SK-N-SH (cell line): ENCODE results near the gene AGK. TPM values are rescaled to one million over a fixed set of nuclear protein-coding genes. Genes with fewer than 3 reads are reported as not detected.
"Not testable (repeated sequence)": the region's sequence is repeated elsewhere in the genome, so short reads cannot be mapped to it uniquely, and the experiment has no call there.

Experiments
- CTCF ChIA-PET: fragments of 300-600, 350-600 bp; formaldehyde crosslinking; extraction: SDS; loops from one replicate; lab custom pipeline; 2021; lab: Yijun Ruan, JAX
- POLR2A ChIA-PET: fragments of 350-600 bp; sonication (Branson Sonifier 250); formaldehyde crosslinking; extraction: SDS; loops from one replicate; lab custom pipeline; 2020; ENCODE audit warnings: antibody characterized with exemption, inconsistent platforms; lab: Yijun Ruan, JAX
- DNase-seq: peaks from one replicate; pipeline ENCODE4 v3.0.0; 2012
- H2AFZ ChIP-seq: fragments of 200-600 bp; sonication (generic); 2 replicates; pipeline ENCODE4 v1.8.1; 2016; ENCODE audit warnings: antibody characterized with exemption, mild to moderate bottlenecking, low read depth
- H3F3A ChIP-seq: fragments of 200-600 bp; sonication (generic); replicated peaks from 2 replicates; pipeline ENCODE3; 2016; ENCODE audit warnings: antibody characterized with exemption, mild to moderate bottlenecking; ENCODE audit not compliant: insufficient read depth
- H3K27ac ChIP-seq, 2 experiments: fragments of 200-500 bp in 1 of 2; fragments of 200-600 bp in 1 of 2; sonication (Bioruptor generic) in 1 of 2; sonication (generic), shearing (Covaris generic) in 1 of 2; 2 replicates each; pipeline versions ENCODE4 v1.5.1 to v1.6.1; 2014 to 2016; ENCODE audit warnings: low read depth in 2 of 2, inconsistent platforms in 1 of 2, low read length in 1 of 2, mild to moderate bottlenecking in 1 of 2, mixed read lengths in 1 of 2
- H3K27me3 ChIP-seq: fragments of 200-600 bp; sonication (generic), shearing (Covaris generic); 2 replicates; pipeline ENCODE4 v1.6.1; 2016; ENCODE audit warnings: mixed run types; ENCODE audit not compliant: insufficient read depth
- H3K36me3 ChIP-seq, 2 experiments: fragments of 200-500 bp in 1 of 2; fragments of 200-600 bp in 1 of 2; sonication (Bioruptor generic) in 1 of 2; sonication (generic) in 1 of 2; replicated peaks in 1 of 2; 2 replicates each; pipeline versions ENCODE3 to v1.5.1; 2014 to 2016; ENCODE audit warnings: low read length in 1 of 2, mild to moderate bottlenecking in 1 of 2; ENCODE audit not compliant: insufficient read depth in 2 of 2, control insufficient read depth in 1 of 2
- H3K4me1 ChIP-seq, 2 experiments: fragments of 200-500 bp in 1 of 2; fragments of 200-600 bp in 1 of 2; sonication (Bioruptor generic) in 1 of 2; sonication (generic), shearing (Covaris generic) in 1 of 2; 2 replicates each; pipeline versions ENCODE4 v1.5.1 to v1.6.1; 2014 to 2016; ENCODE audit warnings: low read depth in 1 of 2, low read length in 1 of 2, mixed run types in 1 of 2; ENCODE audit not compliant: insufficient read depth in 2 of 2, control insufficient read depth in 1 of 2
- H3K4me2 ChIP-seq: fragments of 200-600 bp; sonication (generic), shearing (Covaris generic); 2 replicates; pipeline ENCODE4 v1.6.1; 2017; ENCODE audit warnings: mixed run types
- H3K4me3 ChIP-seq, 2 experiments: fragments of 200-500 bp in 1 of 2; fragments of 200-600 bp in 1 of 2; sonication (Bioruptor generic) in 1 of 2; sonication (generic), shearing (Covaris generic) in 1 of 2; 2 replicates each; pipeline versions ENCODE4 v1.5.1 to v1.8.1; 2014 to 2016; ENCODE audit warnings: low read depth in 2 of 2, inconsistent platforms in 1 of 2, low read length in 1 of 2, mild to moderate bottlenecking in 1 of 2, mixed read lengths in 1 of 2, moderate library complexity in 1 of 2
- H3K79me2 ChIP-seq: fragments of 200-600 bp; sonication (generic); 2 replicates; pipeline ENCODE4 v1.8.1; 2017; ENCODE audit warnings: mild to moderate bottlenecking; ENCODE audit not compliant: insufficient read depth
- H3K9ac ChIP-seq: fragments of 200-600 bp; sonication (generic); 2 replicates; pipeline ENCODE4 v1.6.1; 2017; ENCODE audit warnings: mixed run types
- H3K9me2 ChIP-seq: fragments of 200-600 bp; sonication (generic); 2 replicates; pipeline ENCODE4 v1.6.1; 2017; ENCODE audit warnings: mixed run types
- H3K9me3 ChIP-seq: fragments of 200-600 bp; sonication (generic); 2 replicates; pipeline ENCODE4 v1.6.1; 2017; ENCODE audit warnings: mixed run types, mild to moderate bottlenecking, moderate library complexity
- H4K20me1 ChIP-seq: fragments of 200-600 bp; sonication (generic); 2 replicates; pipeline ENCODE4 v1.6.1; 2017; ENCODE audit warnings: mild to moderate bottlenecking, mixed run types; ENCODE audit not compliant: insufficient read depth
- CHD2 ChIP-seq: fragments of 150-350 bp; IDR thresholded peaks from 2 replicates; pipeline ENCODE4 v1.6.1; 2018; ENCODE audit warnings: low read length; ENCODE audit not compliant: partially characterized antibody
- FOSL2 ChIP-seq: IDR thresholded peaks from 2 replicates; pipeline ENCODE4 v1.4.0; 2012; ENCODE audit warnings: low read depth, mild to moderate bottlenecking, moderate library complexity, borderline replicate concordance
- FOXJ3 ChIP-seq: sonication (generic); formaldehyde crosslinking; IDR thresholded peaks from 2 replicates; pipeline ENCODE4 v1.5.1; 2020; ENCODE audit warnings: mild to moderate bottlenecking, missing genetic modification reagents
- MEF2A ChIP-seq: IDR thresholded peaks from 2 replicates; pipeline ENCODE4 v1.4.0; 2012; ENCODE audit warnings: low read depth, borderline replicate concordance
- NRF1 ChIP-seq: IDR thresholded peaks from 2 replicates; pipeline ENCODE4 v1.6.1; 2012; ENCODE audit warnings: low read depth, mild to moderate bottlenecking, low read length
- RCOR1 ChIP-seq: fragments of 150-350 bp; IDR thresholded peaks from 2 replicates; pipeline ENCODE4 v1.6.1; 2017; ENCODE audit warnings: antibody characterized with exemption, low read length
- TCF12 ChIP-seq: IDR thresholded peaks from 2 replicates; pipeline ENCODE4 v1.4.0; 2012
- TEAD4 ChIP-seq: IDR thresholded peaks from 2 replicates; pipeline ENCODE4 v1.4.0; 2012; ENCODE audit warnings: mild to moderate bottlenecking, borderline replicate concordance; ENCODE audit not compliant: insufficient read depth
- USF2 ChIP-seq: fragments of 150-350 bp; IDR thresholded peaks from 2 replicates; pipeline ENCODE4 v1.6.1; 2017; ENCODE audit warnings: antibody characterized with exemption, low read length, low read depth, borderline replicate concordance
- YY1 ChIP-seq: IDR thresholded peaks from 2 replicates; pipeline ENCODE4 v1.4.0; 2012; ENCODE audit warnings: low read depth, mild to moderate bottlenecking
- WGBS: methylation state at CpG from one replicate; pipeline ENCODE4 v1.1.6; 2017; ENCODE audit warnings: low lambda C conversion rate; 5-methylcytosine and 5-hydroxymethylcytosine counted together
- polyA plus RNA-seq, 3 experiments: library from polyadenylated mRNA; depleted of rRNA; stranded (reverse); fragments of >200 nt; gene quantifications; 2 replicates each; pipeline ENCODE4 v1.2.3, GENCODE V29; 2012
- TF ChIP-seq, protein P1 (sequence below): IDR thresholded peaks from 2 replicates; pipeline ENCODE4 v1.4.0; 2012; ENCODE audit warnings: low read depth, borderline replicate concordance

AGK gene
- polyA plus RNA-seq, 1 of the 3 experiments (the other 2 are of a cell fraction) = 45.7 TPM

DNA sequence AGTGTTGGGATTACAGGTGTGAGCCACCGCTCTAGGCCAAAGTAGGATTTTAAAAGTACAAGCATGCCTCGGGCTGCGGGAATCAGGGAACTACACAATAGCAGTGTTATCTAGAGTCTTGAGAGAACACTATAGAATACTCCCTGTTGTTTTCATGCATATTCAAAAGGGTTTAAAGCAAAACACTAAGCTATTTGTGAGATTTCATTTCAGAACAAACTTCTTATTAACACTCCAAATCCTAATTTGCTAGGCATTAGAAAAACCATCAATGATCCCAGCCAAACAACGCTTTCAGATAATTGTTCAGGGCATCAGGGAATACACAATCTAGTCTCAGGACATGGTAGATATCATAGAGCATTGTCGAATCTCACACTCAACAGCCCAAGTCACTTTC is 136.8 kb downstream of the AGK start:
- Histone ChIP-seq H3K4me1 (no peaks in the 10 kb centered on the region), H3K27me3 (no peaks in the 10 kb centered on the region), H3K4me2 (no peak overlapping the region), H3K9me3 (no peaks in the 10 kb centered on the region), H3F3A (no peaks in the 10 kb centered on the region), H3K9me2 (no peaks in the 10 kb centered on the region), H3K27ac (no peak overlapping the region), H3K9ac (no peak overlapping the region), H3K79me2 (peaks cover 54% of the 10 kb centered on the region), H2AFZ (no peak overlapping the region), H3K36me3 (peaks cover 12 to 19% of the 10 kb centered on the region in 2 experiments), H3K4me3 (no peak overlapping the region), H4K20me1 (no peaks in the 10 kb centered on the region; the same call in 1 of the 2 replicates)
- ChIA-PET CTCF (interaction anchor here (0.6 to 2.8 kb wide), 7 partner anchors 14 to 49 kb away, joined by 3 to 15 read pairs (median 3); partner anchors contain the start of gene DENND11), POLR2A (interaction anchor here (1.3 kb wide), 1 partner anchor 50 kb away, joined by 5 read pairs; the partner anchor contains the start of gene SSBP1)
- WGBS = 96% methylated on average over 5 of the region's 5 CpGs
- no peak for DNase-seq
- TF ChIP-seq MEF2A (no peak), USF2 (no peak), TCF12 (no peak), RCOR1 (no peak), FOXJ3 (no peak), TEAD4 (no peak), FOSL2 (no peak), CHD2 (no peak), NRF1 (no peak), YY1 (no peak)
- TF ChIP-seq, protein P1, sequence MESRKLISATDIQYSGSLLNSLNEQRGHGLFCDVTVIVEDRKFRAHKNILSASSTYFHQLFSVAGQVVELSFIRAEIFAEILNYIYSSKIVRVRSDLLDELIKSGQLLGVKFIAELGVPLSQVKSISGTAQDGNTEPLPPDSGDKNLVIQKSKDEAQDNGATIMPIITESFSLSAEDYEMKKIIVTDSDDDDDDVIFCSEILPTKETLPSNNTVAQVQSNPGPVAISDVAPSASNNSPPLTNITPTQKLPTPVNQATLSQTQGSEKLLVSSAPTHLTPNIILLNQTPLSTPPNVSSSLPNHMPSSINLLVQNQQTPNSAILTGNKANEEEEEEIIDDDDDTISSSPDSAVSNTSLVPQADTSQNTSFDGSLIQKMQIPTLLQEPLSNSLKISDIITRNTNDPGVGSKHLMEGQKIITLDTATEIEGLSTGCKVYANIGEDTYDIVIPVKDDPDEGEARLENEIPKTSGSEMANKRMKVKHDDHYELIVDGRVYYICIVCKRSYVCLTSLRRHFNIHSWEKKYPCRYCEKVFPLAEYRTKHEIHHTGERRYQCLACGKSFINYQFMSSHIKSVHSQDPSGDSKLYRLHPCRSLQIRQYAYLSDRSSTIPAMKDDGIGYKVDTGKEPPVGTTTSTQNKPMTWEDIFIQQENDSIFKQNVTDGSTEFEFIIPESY = no peak

DNA sequence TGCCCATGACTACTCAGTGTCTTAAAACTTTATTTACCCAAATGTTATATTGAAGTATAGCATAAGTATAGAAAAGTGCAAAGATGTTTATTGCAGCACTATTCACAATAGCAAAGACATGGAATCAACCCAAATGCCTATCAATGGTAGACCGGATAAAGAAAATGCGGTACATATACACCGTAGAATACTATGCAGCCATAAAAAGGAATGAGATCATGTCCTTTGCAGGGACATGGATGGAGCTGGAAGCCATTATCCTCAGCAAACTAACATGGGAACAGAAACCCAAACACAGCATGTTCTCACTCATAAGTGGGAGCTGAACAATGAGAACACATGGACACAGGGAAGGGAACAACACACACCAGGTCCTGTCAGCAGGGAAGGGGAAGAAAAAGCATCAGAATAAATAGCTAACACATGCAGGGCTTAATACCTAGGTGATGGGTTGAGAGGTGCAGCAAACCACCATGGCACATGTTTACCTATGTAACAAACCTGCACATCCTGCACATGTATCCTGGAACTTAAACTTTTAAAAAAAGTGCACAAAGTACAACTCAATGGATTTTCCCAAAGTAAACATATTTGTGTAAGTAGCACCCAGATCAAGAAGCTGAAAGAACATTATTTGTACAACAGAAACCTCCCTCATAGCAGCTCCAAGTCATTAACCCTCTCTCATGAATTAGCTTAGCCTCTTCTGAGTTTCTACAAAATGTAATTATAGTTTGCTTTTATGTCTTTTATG is 138.0 kb downstream of the AGK start:
- CTCF ChIA-PET = interaction anchor here (0.8 to 3.0 kb wide), 8 partner anchors 9 to 97 kb away, joined by 3 to 20 read pairs (median 4); partner anchors contain the start of genes DENND11 and SSBP1
- not testable (repeated sequence) for H3K9me2 ChIP-seq, H2AFZ ChIP-seq, H3F3A ChIP-seq, DNase-seq, H3K4me3 ChIP-seq, H3K27me3 ChIP-seq, H3K27ac ChIP-seq, H4K20me1 ChIP-seq, H3K4me1 ChIP-seq, H3K9me3 ChIP-seq, H3K4me2 ChIP-seq, H3K9ac ChIP-seq
- Histone ChIP-seq H3K79me2 (peaks cover 65% of the 10 kb centered on the region), H3K36me3 (peaks cover 9 to 19% of the 10 kb centered on the region in 2 experiments)
- WGBS = 94% methylated on average over 3 of the region's 3 CpGs
- POLR2A ChIA-PET = interaction anchor here (0.7 kb wide), 1 partner anchor 111 kb away, joined by 3 read pairs; no protein-coding TSS in a partner anchor
